ENCODE results near the gene SOX8.

SOX8 gene

DNA sequence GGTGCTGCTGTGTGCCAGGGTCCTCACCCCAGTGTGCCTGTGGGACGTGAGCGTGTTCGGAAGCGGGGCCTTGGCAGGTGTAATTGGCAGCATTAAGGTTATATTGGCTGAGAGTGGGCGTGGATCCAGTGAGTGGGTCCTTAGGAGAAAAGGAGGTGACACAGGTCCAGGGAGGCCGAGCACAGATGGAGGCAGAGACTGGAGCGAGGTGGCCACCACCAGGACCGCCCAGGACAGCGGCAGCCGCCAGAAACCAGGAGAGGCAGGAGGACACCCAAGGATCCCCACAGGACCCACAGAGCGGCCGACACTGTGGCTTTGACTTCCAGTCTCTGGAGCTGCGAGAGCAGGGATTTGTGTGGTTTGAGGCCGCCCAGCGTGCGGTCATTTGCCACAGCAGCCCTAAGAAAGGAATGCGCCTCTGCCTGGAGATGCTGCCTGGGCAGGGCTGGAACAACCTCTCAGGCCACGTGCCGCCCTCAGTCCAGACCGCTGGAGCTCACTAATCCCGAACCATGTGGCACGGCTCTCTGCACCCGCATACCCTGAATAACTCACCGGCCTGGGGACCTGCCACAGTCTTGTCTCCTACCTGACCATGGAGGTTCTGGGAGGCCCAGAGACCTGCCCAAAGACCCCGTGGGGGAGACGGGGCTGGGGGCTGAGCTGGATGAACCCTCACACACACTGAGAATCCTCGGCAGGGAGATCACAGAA lies 45.4 kb downstream of the SOX8 start:
- DNase-seq (ENCODE audit: low read depth), result no peak

- no peak for DNase-seq (ENCODE audit: low read depth)
Observed at GRCh38 chr16:1027501-1027815, 45.9 kb downstream of the SOX8 start.

- DNase-seq (ENCODE audit: low read depth), result no peak
Observed at GRCh38 chr16:1028056-1028455, 46.5 kb downstream of the SOX8 start.

DNA sequence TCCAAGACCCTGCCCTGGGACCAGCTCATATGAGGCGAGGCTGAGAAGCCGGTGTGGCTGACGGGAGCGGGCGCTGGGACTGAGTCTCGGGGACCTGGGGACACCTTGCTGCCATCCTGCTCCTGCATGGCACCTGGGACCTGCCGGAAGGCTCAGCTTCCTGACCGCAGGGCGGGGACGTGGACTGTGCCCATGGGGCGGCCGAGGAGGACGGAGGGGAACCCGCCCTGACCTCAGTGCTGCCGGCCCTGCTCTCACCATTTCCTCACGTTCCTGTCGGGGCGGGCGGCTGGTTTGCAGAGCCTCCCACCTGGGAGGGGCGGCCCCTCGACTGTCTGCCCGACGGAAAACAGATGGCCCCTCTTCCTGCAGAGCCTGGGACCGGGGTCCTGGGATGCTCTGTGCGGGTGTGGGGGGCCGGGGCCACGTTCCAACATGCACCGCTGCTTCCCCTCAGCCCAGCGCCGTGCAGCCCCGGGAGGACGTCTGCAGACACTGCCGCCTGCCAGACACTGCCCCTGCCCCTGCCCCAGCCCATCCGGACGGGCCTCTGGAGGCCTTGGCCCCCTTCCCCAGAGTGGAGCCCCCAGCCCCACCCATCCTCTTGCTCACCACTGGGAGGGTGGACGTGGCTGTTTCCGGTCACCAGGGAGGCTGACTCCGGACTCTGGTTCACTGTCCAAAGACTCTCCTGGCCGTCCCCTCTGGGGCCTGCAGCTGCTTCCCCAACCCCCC lies 47.1 kb downstream of the SOX8 start:
- DNase-seq (ENCODE audit: low read depth), result no peak

DNA sequence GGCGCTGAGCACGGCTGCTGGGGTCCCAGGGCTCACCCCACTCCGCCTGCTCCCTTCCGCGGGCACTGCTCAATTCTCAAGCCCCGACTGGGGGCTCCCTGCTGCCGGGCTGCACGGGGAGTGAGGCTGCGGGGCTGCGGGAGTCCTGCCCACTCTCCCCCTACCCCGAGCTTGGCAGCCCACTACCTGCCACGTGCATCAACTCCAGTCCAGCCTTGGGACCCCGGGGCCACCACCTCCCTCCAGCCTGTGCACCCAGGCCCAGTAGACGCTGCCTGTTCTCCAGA lies 47.6 kb downstream of the SOX8 start:
- DNase-seq (ENCODE audit: low read depth), result no peak

- DNase-seq (ENCODE audit: low read depth), result no peak
Observed at GRCh38 chr16:1030473-1030901, 48.9 kb downstream of the SOX8 start.

- no peak for DNase-seq (ENCODE audit: low read depth)
Observed at GRCh38 chr16:1031666-1032065, 50.1 kb downstream of the SOX8 start.

- no peak for DNase-seq (ENCODE audit: low read depth)
Observed at GRCh38 chr16:1032607-1033006, 51.0 kb downstream of the SOX8 start.

GRCh38 chr16:1033128-1033679 lies 51.6 kb downstream of the SOX8 start:
- DNase-seq (ENCODE audit: low read depth), result no peak

- DNase-seq (ENCODE audit: low read depth), result no peak
Observed at GRCh38 chr16:1034230-1035065, 52.9 kb downstream of the SOX8 start.

- DNase-seq (ENCODE audit: low read depth), result no peak
Observed at GRCh38 chr16:1035066-1035415, 53.5 kb downstream of the SOX8 start.

DNA sequence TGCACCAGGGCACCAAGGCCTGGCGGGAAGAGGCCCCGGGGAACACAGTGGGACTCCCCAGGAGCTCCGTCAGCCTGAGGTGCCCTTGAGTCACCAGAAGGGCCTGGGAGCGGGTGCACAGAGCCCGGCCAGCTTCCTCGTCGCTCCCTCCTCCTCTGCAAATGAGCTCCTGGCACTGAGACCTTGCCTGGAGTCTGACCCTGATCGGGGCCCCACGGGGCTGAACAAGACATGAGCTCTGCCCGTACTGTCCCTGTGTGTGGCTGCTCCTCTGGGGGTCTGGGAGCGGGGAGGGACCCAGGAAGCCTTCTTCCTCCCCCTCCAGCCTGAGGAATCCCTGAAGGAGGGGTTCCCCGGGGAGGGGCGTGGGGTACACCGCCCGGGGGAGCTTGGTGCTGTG lies 54.6 kb downstream of the SOX8 start:
- no peak for DNase-seq (ENCODE audit: low read depth)

All from GM04504 (cell line).